GM18507 (cell line): ENCODE data around the gene CDK7.
"Not testable (repeated sequence)": the region's sequence is repeated elsewhere in the genome, so short reads cannot be mapped to it uniquely, and the experiment has no call there.

Experiments
- DNase-seq: peaks from one replicate; pipeline ENCODE4 v3.0.0; 2011; ENCODE audit warnings: low read depth; ENCODE audit not compliant: insufficient read length; ENCODE audit errors: extremely low spot score
- FAIRE-seq: peaks from 2 replicates; lab custom pipeline; 2011; peaks lifted over from hg19 to GRCh38; lab: Jason Lieb, UNC

CDK7 gene

GRCh38 chr5:69234457-69235268 lies at the start of gene CDK7:
TSS of gene CDK7 (plus strand) at chr5:69234886. CDS start at chr5:69234976, 90 bp downstream.
- peak; percentile 93 for FAIRE-seq
- peak; percentile 86 for DNase-seq

GRCh38 chr5:69187342-69187741 lies 47.3 kb upstream of the CDK7 start:
- no peak for FAIRE-seq
- DNase-seq: no peak

GRCh38 chr5:69188811-69189161 lies 45.9 kb upstream of the CDK7 start:
- FAIRE-seq (no peak), DNase-seq (no peak)

GRCh38 chr5:69189162-69190086 lies 45.3 kb upstream of the CDK7 start, which contains the start of gene CENPH:
TSS of gene CENPH (plus strand) at chr5:69189583. CDS start at chr5:69189635, 52 bp downstream.
- FAIRE-seq (peak; percentile 86), DNase-seq (peak; percentile 78)

- FAIRE-seq: no peak
- DNase-seq: no peak
Measured at GRCh38 chr5:69202497-69202896, 32.2 kb upstream of the CDK7 start.

GRCh38 chr5:69206528-69207190 lies 28.0 kb upstream of the CDK7 start:
- FAIRE-seq: no peak

GRCh38 chr5:69209602-69210001 lies 25.1 kb upstream of the CDK7 start:
- DNase-seq (no peak), FAIRE-seq (no peak)

More at GRCh38 chr5:69206528-69207190, 28.0 kb upstream of the CDK7 start:
- DNase-seq: no peak

GRCh38 chr5:69211200-69211599 lies 23.5 kb upstream of the CDK7 start:
- DNase-seq (no peak), FAIRE-seq (no peak)

GRCh38 chr5:69212022-69212421 lies 22.7 kb upstream of the CDK7 start:
- no peak for DNase-seq
- no peak for FAIRE-seq

GRCh38 chr5:69213513-69214215 lies 21.0 kb upstream of the CDK7 start:
- FAIRE-seq (no peak), DNase-seq (no peak)

GRCh38 chr5:69217151-69217511 lies 17.6 kb upstream of the CDK7 start:
- no peak for FAIRE-seq
- no peak for DNase-seq

GRCh38 chr5:69217548-69218526 lies 16.8 kb upstream of the CDK7 start:
- DNase-seq (peak; percentile 95), FAIRE-seq (peak; percentile 94)

- FAIRE-seq (no peak), DNase-seq (no peak)
Measured at GRCh38 chr5:69219939-69220338, 14.7 kb upstream of the CDK7 start.

- not testable (repeated sequence) for FAIRE-seq, DNase-seq
Measured at GRCh38 chr5:69220371-69220770, 14.3 kb upstream of the CDK7 start.

- not testable (repeated sequence) for DNase-seq, FAIRE-seq
Measured at GRCh38 chr5:69220833-69221232, 13.9 kb upstream of the CDK7 start.

GRCh38 chr5:69224520-69224919 lies 10.2 kb upstream of the CDK7 start:
- no peak for DNase-seq
- no peak for FAIRE-seq

- no peak for DNase-seq
- FAIRE-seq: no peak
Measured at GRCh38 chr5:69225860-69226259, 8.8 kb upstream of the CDK7 start.

- DNase-seq: no peak
- FAIRE-seq: no peak
Measured at GRCh38 chr5:69230181-69230580, 4.5 kb upstream of the CDK7 start.
